NCI-H69 (cell line): Measurements from ENCODE around the gene DCAF5.
"Not testable (repeated sequence)": the region's sequence is repeated elsewhere in the genome, so short reads cannot be mapped to it uniquely, and the experiment has no call there.

Experiments
- DNase-seq: peaks from one replicate; lab custom pipeline; 2025; lab: John Stamatoyannopoulos, UW

Gene DCAF5

DNA sequence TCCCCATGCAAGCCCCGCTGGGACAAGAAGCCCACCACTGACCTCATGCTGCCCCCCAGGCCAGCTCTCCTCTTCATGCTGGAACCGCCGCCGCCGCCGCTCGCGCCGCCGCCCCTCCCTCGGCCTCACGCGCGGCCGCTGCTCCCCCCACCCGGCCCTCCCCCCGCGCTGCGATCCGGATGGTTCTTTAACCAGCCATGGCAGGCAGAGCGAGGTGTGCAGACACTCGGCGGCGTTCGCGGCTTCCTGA is at the start of gene DCAF5:
Gene DCAF5 (minus strand): TSS at position 218 of the 250 bp plus-strand sequence. CDS start 141 bp downstream, at position 77.
- DNase-seq: no peak

DNA sequence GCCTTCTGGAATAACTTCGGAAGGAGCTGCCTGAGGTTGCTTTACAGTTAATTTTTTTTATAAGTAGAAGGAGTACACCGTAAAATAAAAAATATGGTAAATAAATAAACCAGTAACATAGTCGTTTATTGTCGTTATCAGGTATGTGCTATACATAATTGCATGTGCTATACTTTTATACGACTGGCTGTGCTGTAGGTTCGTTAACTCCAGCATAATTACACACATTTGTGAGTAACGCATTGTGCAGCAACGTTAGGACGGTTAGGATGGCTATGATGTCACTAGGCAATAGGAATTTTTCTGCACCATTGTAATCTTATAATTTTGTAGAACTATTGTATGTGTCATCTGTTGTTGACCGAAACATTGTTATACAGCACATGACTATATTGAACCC is 46.9 kb upstream of the DCAF5 start:
- no peak for DNase-seq

DNA sequence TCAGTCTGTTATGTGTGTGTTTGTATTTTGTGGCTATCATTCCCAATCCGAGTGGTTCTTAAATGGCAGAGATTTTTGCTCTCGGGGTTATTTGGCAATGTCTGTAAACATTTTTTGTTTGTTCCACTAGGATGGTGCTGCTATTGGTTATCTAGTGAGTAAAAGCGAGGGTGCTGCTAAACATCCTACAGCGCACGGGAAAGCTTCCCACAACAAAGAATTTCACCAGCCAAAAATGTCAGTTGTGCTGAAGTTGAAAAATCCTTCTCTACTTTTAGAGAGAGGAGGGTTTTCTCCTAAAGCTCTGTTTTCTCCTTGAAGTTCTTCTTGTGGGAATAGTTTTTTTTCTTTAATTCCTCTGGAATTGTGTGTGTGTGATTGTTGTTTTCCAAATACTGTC is 40.8 kb upstream of the DCAF5 start:
- DNase-seq: no peak

GRCh38 chr14:69191340-69192111 is 38.6 kb upstream of the DCAF5 start, which contains the start of gene EXD2:
EXD2 (plus strand) TSS chr14:69191498; CDS start chr14:69209471, 17,973 bp downstream.
- peak; percentile 99 for DNase-seq

DNA sequence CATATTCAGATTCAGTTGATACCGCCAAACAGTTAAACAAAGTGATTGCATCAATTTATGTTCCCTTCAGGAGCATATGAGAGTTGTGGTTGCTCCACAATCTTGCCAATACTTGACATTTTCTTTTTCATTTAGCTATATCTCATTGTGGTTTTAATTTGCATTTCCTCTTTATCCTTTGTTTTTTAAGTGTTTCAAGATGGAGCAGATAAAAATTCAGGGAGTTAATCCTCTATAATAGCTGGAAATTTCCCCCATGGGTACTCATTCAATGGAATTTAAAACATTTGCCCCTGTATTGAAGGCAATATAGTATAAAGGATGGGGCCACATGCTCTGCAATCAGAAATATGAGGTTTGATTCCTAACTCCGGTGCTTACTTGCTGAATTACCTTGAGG is 37.3 kb upstream of the DCAF5 start:
- no peak for DNase-seq

GRCh38 chr14:69183735-69184134 is 30.8 kb upstream of the DCAF5 start:
- DNase-seq: no peak

DNA sequence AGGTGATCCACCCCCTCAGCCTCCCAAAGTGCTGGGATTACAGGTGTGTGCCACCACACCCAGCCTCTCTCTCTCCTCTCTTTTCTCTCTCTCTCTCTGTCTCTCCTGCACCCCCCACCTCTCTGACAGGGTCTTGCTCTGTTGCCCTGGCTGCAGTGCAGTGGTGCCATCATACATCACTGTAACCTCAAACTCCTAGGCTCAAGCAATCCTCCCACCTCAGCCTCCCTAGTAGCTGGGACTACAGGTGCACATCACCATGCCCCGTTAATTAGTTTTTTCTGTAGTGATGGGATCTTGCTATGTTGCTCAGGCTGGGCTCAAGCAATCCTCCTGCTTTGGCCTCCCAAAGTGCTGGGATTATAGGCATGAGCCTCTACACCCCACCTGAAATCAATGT is 29.7 kb upstream of the DCAF5 start:
- not testable (repeated sequence) for DNase-seq

DNA sequence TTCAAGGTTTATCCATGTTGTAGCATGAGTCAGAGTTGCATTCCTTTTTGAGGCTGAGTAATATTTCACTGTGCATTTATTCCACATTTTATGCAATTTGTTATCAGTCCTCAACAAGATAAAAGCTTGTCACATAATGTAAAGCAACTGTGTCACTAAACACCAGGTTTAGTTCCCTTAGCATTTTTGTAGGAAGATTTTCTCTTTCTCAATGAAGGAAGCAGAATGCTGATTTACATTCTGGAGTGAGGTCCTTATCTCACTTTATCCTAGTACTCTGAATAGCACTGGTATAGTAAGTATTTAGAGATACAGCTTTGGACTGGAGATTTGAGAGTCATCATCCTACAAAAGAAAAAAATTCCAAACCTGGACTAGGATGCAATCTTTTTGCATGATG is 28.6 kb upstream of the DCAF5 start:
- no peak for DNase-seq

DNA sequence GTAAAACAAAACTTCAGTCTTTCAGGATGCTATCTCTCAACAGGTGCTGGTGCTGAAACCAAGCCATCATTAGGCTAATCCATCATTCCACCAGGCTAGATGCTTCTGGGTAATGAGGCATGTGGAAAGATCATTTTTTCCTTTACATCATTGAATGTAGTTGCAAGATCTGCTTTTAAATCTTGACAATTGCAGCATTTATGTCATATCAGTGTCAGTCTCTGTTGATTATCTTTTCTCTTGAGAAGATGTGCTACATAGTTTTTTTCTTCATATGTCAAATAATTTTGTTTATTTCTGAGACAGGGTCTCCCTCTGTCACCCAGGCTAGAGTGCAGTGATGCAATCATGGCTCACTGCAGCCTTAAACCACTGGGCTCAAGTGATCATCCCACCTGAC is 22.2 kb upstream of the DCAF5 start:
- DNase-seq: no peak

GRCh38 chr14:69171569-69171968 is 18.6 kb upstream of the DCAF5 start:
- no peak for DNase-seq

- DNase-seq: no peak
These were observed 17.9 kb upstream of the DCAF5 start for GRCh38 chr14:69170839-69171238.

- not testable (repeated sequence) for DNase-seq
These were observed 12.9 kb upstream of the DCAF5 start for GRCh38 chr14:69165787-69166186.

GRCh38 chr14:69161590-69161989 is 8.7 kb upstream of the DCAF5 start:
- DNase-seq: no peak

- no peak for DNase-seq
These were observed 3.3 kb upstream of the DCAF5 start for GRCh38 chr14:69156224-69156623.

- peak; percentile 66 for DNase-seq
These were observed 1.9 kb upstream of the DCAF5 start for GRCh38 chr14:69154779-69155178.

DNA sequence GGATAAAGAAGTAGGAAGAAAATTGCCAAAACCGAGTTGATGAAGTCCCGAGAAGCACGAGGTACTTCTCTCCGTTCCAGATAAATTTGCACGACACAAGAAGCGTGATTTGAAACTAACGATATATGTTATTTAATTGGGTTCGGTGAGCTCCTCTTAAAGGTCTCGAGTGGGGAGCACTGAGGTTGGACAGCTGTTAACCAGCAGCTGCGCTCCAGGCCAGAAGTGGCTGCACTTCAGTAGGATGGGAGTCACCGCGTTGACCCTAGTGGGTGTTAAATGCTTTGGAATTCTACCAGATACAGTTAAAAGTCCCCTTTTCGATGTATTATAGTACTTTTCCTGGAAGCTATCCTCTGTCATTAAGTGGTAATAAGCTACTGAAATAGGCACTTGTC is 953 bp upstream of the DCAF5 start:
- peak; percentile 60 for DNase-seq

DNA sequence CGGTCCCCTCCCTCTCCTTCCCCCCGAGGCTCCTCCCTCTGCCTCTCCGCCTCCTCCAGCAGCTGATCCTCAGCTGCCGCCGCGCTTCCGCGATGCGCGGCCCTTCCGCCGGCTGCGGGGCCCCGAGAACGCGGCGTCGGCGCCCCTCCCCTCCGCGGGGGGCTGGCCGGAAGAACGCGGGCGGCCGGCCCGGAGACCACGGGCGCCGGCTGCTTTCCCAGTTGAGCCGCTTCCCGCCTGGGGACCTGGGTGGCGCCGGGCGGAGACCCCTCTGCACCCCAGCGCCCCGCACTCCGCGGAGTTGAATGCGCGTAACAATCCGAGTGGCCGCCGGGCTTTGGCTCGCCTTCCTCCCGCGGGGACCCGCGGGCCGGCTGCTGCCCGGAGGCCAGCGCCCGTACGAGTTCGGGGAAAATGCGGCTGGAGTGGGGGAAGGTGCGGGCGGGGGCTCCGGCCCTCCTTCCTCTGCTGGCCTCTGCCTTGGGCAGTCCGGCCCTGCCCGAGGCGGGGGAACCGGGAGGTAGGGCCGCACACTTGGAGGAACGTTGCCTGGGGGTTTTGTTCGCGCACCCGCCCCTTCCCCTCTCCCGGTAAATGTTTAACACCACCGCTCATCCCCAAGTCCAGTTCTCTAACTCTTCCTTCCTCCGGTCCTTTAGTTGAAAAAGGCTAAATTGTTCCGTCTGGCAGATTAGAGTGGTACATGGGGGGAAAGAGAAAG is 393 bp upstream of the DCAF5 start:
- DNase-seq: peak; percentile 98

DNA sequence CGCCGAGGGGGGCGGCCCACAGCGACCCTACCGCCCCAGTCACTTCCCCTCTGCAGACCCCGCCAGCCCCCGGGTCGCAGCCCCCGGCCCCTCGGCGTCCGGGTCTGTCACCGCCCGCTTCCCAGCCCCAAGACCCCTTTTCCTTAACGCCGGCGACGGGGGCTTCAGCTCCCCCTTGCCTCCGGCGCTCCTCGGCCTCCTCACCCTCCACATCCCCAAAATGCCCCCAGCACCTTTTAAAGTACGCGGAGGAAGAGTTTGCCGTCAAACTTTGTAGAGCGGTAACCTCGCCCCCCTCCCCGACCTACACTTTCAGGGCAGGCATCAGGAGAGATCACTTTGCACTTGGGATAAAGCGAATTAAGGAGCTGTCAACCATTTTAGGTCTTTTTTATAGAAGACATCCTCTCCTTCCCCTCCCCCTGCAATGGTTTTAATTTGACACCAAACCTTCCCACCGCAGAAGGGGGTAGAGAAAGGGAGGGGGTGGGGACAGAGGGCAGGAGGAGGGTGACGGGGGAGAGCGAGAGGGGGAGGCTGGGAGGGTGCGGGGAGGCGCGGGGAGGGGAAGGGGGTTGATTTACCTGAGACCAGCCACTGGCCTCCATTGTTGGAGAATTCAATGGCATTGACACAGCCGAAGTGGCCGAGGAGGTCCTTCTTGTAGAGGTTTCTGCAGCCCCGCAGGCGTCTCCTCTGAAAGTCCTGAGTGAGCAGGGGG is 578 bp downstream of the DCAF5 start:
- peak; percentile 85 for DNase-seq

- peak; percentile 86 for DNase-seq
These were observed 1.3 kb downstream of the DCAF5 start for GRCh38 chr14:69151458-69152180.

DNA sequence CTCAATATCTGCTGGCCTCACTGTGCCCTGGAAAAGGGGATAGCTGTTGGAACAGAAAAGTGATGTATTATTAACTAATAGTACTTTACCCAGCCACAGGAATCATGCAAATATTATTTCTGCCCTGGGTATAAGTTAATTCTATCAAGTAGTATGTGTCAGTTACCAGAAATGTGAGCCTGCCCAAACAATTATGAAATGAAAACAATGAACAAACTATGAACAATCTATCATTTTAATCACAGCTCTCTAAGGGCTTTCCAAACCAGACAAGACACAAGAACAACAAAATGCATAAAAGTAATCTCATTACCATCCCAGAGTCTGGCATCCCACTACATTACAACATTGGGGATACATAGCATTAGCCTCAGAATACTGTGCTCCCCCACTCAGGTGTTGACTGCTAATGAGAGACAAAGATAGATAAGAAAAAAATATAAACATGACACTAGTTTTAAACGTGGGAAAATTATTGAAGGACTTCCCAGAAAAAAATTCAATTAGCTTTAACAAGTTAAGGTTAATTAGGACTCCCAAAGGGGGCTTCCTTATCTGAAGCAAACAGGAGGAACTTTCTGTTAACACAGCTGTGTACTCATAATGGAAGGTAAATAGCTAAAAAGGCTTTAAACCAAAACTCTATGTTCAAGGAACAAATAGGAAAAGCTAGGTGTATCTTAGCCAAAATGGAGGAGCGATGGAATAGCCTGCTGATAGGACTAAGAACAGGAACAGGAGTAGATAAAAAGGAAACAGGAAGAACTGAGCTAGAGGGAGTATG is 3.3 kb downstream of the DCAF5 start:
- DNase-seq: peak; percentile 41

- no peak for DNase-seq
These were observed 10.8 kb downstream of the DCAF5 start for GRCh38 chr14:69142101-69142500.

- no peak for DNase-seq
These were observed 11.4 kb downstream of the DCAF5 start for GRCh38 chr14:69141550-69141949.
